Tibial nerve (tissue), 4 donors: ENCODE measurements around the gene ARF5. TPM values are rescaled to one million over a fixed set of nuclear protein-coding genes. Genes with fewer than 3 reads are reported as not detected.

Source experiments
- DNase-seq, 2 donors: peaks; one replicate each; pipeline ENCODE4 v3.0.0-alpha.2; 2019; ENCODE audit warnings: low spot score in 2 of 2
- H3K27ac ChIP-seq, 4 donors: fragments of 200-600 bp; sonication (generic) in 3 of 4; one replicate each; pipeline ENCODE4 v1.5.1; 2017 to 2019; ENCODE audit warnings: mild to moderate bottlenecking in 1 of 4
- H3K27me3 ChIP-seq, 2 donors: fragments of 200-600 bp; sonication (generic) in 1 of 2; one replicate each; pipeline versions ENCODE4 v1.5.1 to v1.6.0; 2017 to 2019
- H3K36me3 ChIP-seq, 3 donors: fragments of 200-600 bp; sonication (generic); one replicate each; pipeline ENCODE4 v1.5.1; 2018 to 2019
- H3K4me1 ChIP-seq, 4 donors: fragments of 200-600 bp; sonication (generic) in 3 of 4; one replicate each; pipeline ENCODE4 v1.5.1; 2017 to 2019
- H3K4me3 ChIP-seq, 4 donors: fragments of 200-600 bp; sonication (generic) in 3 of 4; one replicate each; pipeline ENCODE4 v1.5.1; 2017 to 2019; ENCODE audit warnings: mild to moderate bottlenecking in 1 of 4, moderate library complexity in 1 of 4
- H3K9me3 ChIP-seq, 4 donors: fragments of 200-600 bp; sonication (generic) in 3 of 4; one replicate each; pipeline ENCODE4 v1.5.1; 2017 to 2019
- CTCF ChIP-seq, 5 experiments: fragments of 200-600 bp in 3 of 5; fragments of 450-650 bp in 2 of 5; sonication (generic) in 3 of 5; IDR thresholded peaks; one replicate each; pipeline ENCODE4 v1.5.1; 2016 to 2019; ENCODE audit warnings: antibody characterized with exemption in 5 of 5, mild to moderate bottlenecking in 3 of 5, moderate library complexity in 2 of 5
- EP300 ChIP-seq, 2 donors: sonication (generic); formaldehyde crosslinking; IDR thresholded peaks; one replicate each; pipeline ENCODE4 v1.6.1; 2017; ENCODE audit warnings: antibody characterized with exemption in 2 of 2, mild to moderate bottlenecking in 1 of 2
- POLR2A ChIP-seq, 2 donors: fragments of 450-650 bp; IDR thresholded peaks; one replicate each; pipeline ENCODE4 v1.6.1; 2017; ENCODE audit warnings: antibody characterized with exemption in 2 of 2, mild to moderate bottlenecking in 2 of 2, moderate library complexity in 2 of 2
- WGBS, 2 donors: methylation state at CpG; one replicate each; pipeline ENCODE4 v1.1.5; 2018; 5-methylcytosine and 5-hydroxymethylcytosine counted together
- total RNA-seq, 4 donors: library from RNA; depleted of rRNA; stranded (reverse); fragments of >200 nt; gene quantifications; one replicate each; pipeline ENCODE4 v1.1.0, GENCODE V29; 2016

ARF5 gene
- total RNA-seq, 4 donors from 2014 or later: 130 to 142 (median 136) TPM

GRCh38 chr7:127588697-127589482 is 679 bp downstream of the ARF5 start:
- 3 to 7% methylated on average over 16 to 40 of the region's 43 CpGs for WGBS, 2 donors
- peak in 1 of 2 donors; percentile 26 for DNase-seq
- H3K4me3 ChIP-seq: peak overlapping the region; percentile 90 to 99 (median 94)
- no peak for TF ChIP-seq POLR2A (IDR thresholded peaks at IDR 0.05)
- TF ChIP-seq CTCF (IDR thresholded peaks at IDR 0.05): peak in 3 of 5 experiments; percentile 6 to 43 (median 30)
- peaks cover 0 to 38% (median 13%) of the 10 kb centered on the region in 3 donors for H3K36me3 ChIP-seq
- peak overlapping the region; percentile 89 to 98 (median 96) for H3K27ac ChIP-seq
- no peaks in the 10 kb centered on the region for H3K9me3 ChIP-seq
- no peaks in the 10 kb centered on the region for H3K27me3 ChIP-seq
- peaks cover 0 to 45% (median 28%) of the 10 kb centered on the region in 4 donors for H3K4me1 ChIP-seq

GRCh38 chr7:127589896-127590295 is 1.7 kb downstream of the ARF5 start:
- no peak overlapping the region for H3K4me3 ChIP-seq
- no peaks in the 10 kb centered on the region for H3K27me3 ChIP-seq
- H3K27ac ChIP-seq: peak overlapping the region in 1 of 4 donors; percentile 98
- TF ChIP-seq CTCF (IDR thresholded peaks at IDR 0.05): no peak
- TF ChIP-seq EP300 (IDR thresholded peaks at IDR 0.05): no peak
- TF ChIP-seq POLR2A (IDR thresholded peaks at IDR 0.05): no peak
- peaks cover 0 to 35% (median 18%) of the 10 kb centered on the region in 4 donors for H3K4me1 ChIP-seq
- no peak for DNase-seq
- WGBS, 2 donors: 82 to 88% methylated on average over 3 of the region's 3 CpGs
- H3K36me3 ChIP-seq: peaks cover 0 to 38% (median 13%) of the 10 kb centered on the region in 3 donors
- no peaks in the 10 kb centered on the region for H3K9me3 ChIP-seq

- TF ChIP-seq CTCF (IDR thresholded peaks at IDR 0.05): no peak
- TF ChIP-seq EP300 (IDR thresholded peaks at IDR 0.05): no peak
- no peak for TF ChIP-seq POLR2A (IDR thresholded peaks at IDR 0.05)
- Histone ChIP-seq H3K27me3 (no peaks in the 10 kb centered on the region), H3K4me3 (no peak overlapping the region), H3K4me1 (peaks cover 0 to 29% (median 15%) of the 10 kb centered on the region in 4 donors), H3K36me3 (peaks cover 0 to 38% (median 13%) of the 10 kb centered on the region in 3 donors), H3K9me3 (no peaks in the 10 kb centered on the region), H3K27ac (no peak overlapping the region)
- WGBS, 2 donors: 95 to 96% methylated on average over 7 of the region's 7 CpGs
- no peak for DNase-seq
These were observed 3.0 kb downstream of the ARF5 start for GRCh38 chr7:127591189-127591588.

GRCh38 chr7:127591591-127591990 is 3.4 kb downstream of the ARF5 start:
- H3K9me3 ChIP-seq: no peaks in the 10 kb centered on the region
- H3K4me1 ChIP-seq: peaks cover 0 to 29% (median 15%) of the 10 kb centered on the region in 4 donors
- H3K27ac ChIP-seq: no peak overlapping the region
- H3K36me3 ChIP-seq: peaks cover 0 to 38% (median 13%) of the 10 kb centered on the region in 3 donors
- no peak overlapping the region for H3K4me3 ChIP-seq
- H3K27me3 ChIP-seq: no peaks in the 10 kb centered on the region
- TF ChIP-seq EP300 (IDR thresholded peaks at IDR 0.05) (no peak), POLR2A (IDR thresholded peaks at IDR 0.05) (no peak), CTCF (IDR thresholded peaks at IDR 0.05) (no peak)
- 78 to 80% methylated on average over 6 of the region's 6 CpGs for WGBS, 2 donors
- no peak for DNase-seq

GRCh38 chr7:127592550-127592949 is 4.3 kb downstream of the ARF5 start:
- TF ChIP-seq CTCF (IDR thresholded peaks at IDR 0.05): no peak
- Histone ChIP-seq H3K36me3 (peaks cover 0 to 38% (median 13%) of the 10 kb centered on the region in 3 donors), H3K27me3 (no peaks in the 10 kb centered on the region), H3K9me3 (no peaks in the 10 kb centered on the region), H3K4me3 (no peak overlapping the region), H3K4me1 (peaks cover 0 to 24% (median 11%) of the 10 kb centered on the region in 4 donors), H3K27ac (no peak overlapping the region)
- no peak for DNase-seq
- 69 to 76% methylated on average over 4 of the region's 4 CpGs for WGBS, 2 donors
